ENCODE measurements around the gene LRIG2.

The LRIG2 gene

DNA sequence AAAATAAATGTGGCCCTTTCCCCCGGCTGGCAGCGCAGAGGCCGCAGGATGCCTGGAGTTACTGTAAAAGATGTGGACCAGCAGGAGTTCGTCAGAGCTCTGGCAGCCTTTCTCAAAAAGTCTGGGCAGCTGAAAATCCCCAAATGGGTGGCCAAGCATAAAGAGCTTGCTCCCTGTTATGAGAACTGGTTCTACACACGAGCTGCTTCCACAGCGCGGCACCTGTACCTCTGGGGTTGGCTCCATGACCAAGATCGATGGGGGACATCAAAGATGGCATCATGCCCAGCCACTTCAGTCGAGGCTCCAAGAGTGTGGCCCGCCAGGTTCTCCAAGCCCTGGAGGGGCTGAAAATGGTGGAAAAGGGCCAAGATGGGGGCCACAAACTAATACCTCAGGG lies 95.9 kb downstream of the LRIG2 start:
- no peak for TF ChIP-seq JUND (IDR thresholded peaks at IDR 0.05; ENCODE audit: low read depth)
- in situ Hi-C loops (cut with HindIII; ENCODE audit: low pct_unique_long_range_greater_than_20kb, low sequenced_read_pairs) = no loop called here
- no peak for DNase-seq (ENCODE audit: low read depth in 1 of 2, low spot score in 1 of 2)

- TF ChIP-seq JUND (IDR thresholded peaks at IDR 0.05; ENCODE audit: low read depth) = no peak
- in situ Hi-C loops (cut with HindIII; ENCODE audit: low pct_unique_long_range_greater_than_20kb, low sequenced_read_pairs) = no loop called here
- no peak for DNase-seq (ENCODE audit: low read depth in 1 of 2, low spot score in 1 of 2)
Observed at GRCh38 chr1:113169591-113169990, 96.6 kb downstream of the LRIG2 start.

DNA sequence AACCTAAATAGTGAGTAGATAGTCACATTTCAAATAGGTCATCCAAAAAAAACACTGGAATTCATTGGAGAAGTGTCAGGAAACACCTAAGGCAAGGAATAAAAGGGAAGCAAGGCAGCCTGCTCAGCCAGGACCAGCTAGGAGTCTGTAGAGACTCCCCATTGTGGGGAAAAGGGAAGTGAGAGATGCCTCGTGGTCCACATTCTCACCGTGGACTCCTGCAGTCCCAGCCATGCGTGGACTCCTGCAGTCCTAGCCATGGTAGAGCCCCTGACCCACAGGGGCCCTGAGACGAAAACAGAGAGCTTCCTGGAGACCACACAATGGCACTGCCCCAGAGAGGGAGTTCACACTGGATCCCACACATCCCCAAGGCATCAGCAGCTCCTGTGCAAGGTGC lies 97.5 kb downstream of the LRIG2 start:
- DNase-seq (ENCODE audit: low read depth in 1 of 2, low spot score in 1 of 2) = no peak
- TF ChIP-seq JUND (IDR thresholded peaks at IDR 0.05; ENCODE audit: low read depth) = no peak
- in situ Hi-C loops (cut with HindIII; ENCODE audit: low pct_unique_long_range_greater_than_20kb, low sequenced_read_pairs) = no loop called here

- TF ChIP-seq JUND (IDR thresholded peaks at IDR 0.05; ENCODE audit: low read depth) = no peak
- in situ Hi-C loops (cut with HindIII; ENCODE audit: low pct_unique_long_range_greater_than_20kb, low sequenced_read_pairs) = no loop called here
- DNase-seq (ENCODE audit: low read depth in 1 of 2, low spot score in 1 of 2) = no peak
Observed at GRCh38 chr1:113178106-113178505, 105.1 kb downstream of the LRIG2 start.

DNA sequence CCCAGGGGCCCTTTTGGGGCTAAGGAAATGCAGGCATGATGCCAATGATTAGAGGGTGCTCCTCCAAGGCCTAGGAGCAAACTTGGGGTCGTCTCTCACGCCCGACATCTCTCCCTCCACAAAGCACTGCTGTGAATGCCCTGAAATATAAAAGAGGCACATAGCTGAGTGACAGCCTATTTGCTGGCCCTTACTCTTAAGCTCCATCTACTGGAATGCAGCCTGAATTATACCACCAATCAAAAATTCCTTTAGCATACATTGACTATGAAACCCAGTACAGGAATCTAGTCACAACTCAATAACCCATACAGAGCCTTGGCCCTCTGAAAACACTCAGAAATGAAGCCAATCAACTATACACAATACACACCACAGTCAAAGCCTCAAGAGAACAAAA lies 105.5 kb downstream of the LRIG2 start:
- in situ Hi-C loops (cut with HindIII; ENCODE audit: low pct_unique_long_range_greater_than_20kb, low sequenced_read_pairs) = no loop called here
- DNase-seq (ENCODE audit: low read depth in 1 of 2, low spot score in 1 of 2) = peak in 1 of 2 experiments; percentile 37
- no peak for TF ChIP-seq JUND (IDR thresholded peaks at IDR 0.05; ENCODE audit: low read depth)

All from T47D (cell line).